ENCODE data around the gene FAM184A. TPM values are rescaled to one million over a fixed set of nuclear protein-coding genes. Genes with fewer than 3 reads are reported as not detected.

FAM184A gene
- total and polyA plus RNA-seq, 2 donors (not counting 3 experiments of a cell fraction or from before 2014, with no cell fraction given), result 0.04 to 0.84 TPM

GRCh38 chr6:119083007-119083406 is 4.5 kb upstream of the FAM184A start:
- ChIA-PET CTCF (no interaction called here), POLR2A (no interaction called here)
- Histone ChIP-seq H3K4me3 (replicated peaks in 1 of 3; ENCODE audit: insufficient read depth in 1 of 3, low read depth in 1 of 3, low read length in 3 of 3) (no peak overlapping the region), H3K36me3 (ENCODE audit: control insufficient read depth in 2 of 2, extremely low read depth in 1 of 2, insufficient read depth in 2 of 2, low read length in 2 of 2) (no peaks in the 10 kb centered on the region), H4K20me1 (replicated peaks; ENCODE audit: control insufficient read depth, extremely low read depth, insufficient read depth, low read length) (no peaks in the 10 kb centered on the region), H3K9me3 (replicated peaks; ENCODE audit: control insufficient read depth, insufficient read depth, low read length) (no peaks in the 10 kb centered on the region), H3K27me3 (ENCODE audit: control insufficient read depth in 2 of 2, insufficient read depth in 2 of 2, low read length in 2 of 2) (peaks cover under 1 to 7% of the 10 kb centered on the region in 2 experiments), H3K79me2 (ENCODE audit: control insufficient read depth, insufficient read depth, low read length) (no peaks in the 10 kb centered on the region), H3K9me1 (replicated peaks; ENCODE audit: control insufficient read depth, extremely low read depth, insufficient read depth, low read length) (no peaks in the 10 kb centered on the region), H3K4me1 (ENCODE audit: control insufficient read depth, extremely low read depth, insufficient read depth, low read length) (peaks cover 17% of the 10 kb centered on the region), H3K27ac (ENCODE audit: insufficient read depth, low read depth, low read length) (no peak overlapping the region), H3K4me2 (ENCODE audit: insufficient read depth, low read length) (no peak overlapping the region), H2AFZ (ENCODE audit: low read depth, low read length) (no peak overlapping the region), H3K9ac (replicated peaks; ENCODE audit: extremely low read depth, insufficient read depth, low read length) (no peak overlapping the region)
- FAIRE-seq (no peak), DNase-seq (ENCODE audit: low read depth, low spot score) (no peak)
- BruUV-seq (replicated peaks), result no TSS peak
- intact Hi-C loops (cut with micrococcal nuclease) (no loop called here), dilution Hi-C loops (cut with MboI; ENCODE audit: extremely low pct_ligation_motif_present, low sequenced_read_pairs) (no loop called here)
- TF ChIP-seq POLR2A (IDR thresholded peaks at IDR 0.05; ENCODE audit: low read depth, low read length) (no peak), POLR2AphosphoS5 (IDR thresholded peaks at IDR 0.05; ENCODE audit: insufficient read depth, low read depth, low read length) (no peak), FOS (IDR thresholded peaks at IDR 0.05; ENCODE audit: borderline replicate concordance, insufficient read depth, low read length) (no peak), GATA2 (IDR thresholded peaks at IDR 0.05; ENCODE audit: insufficient read depth, insufficient read length, low read depth, low read length) (no peak), MYC (IDR thresholded peaks at IDR 0.05; ENCODE audit: low read depth, low read length) (no peak), CTCF (IDR thresholded peaks at IDR 0.05; ENCODE audit: extremely low read depth in 1 of 2, insufficient read depth in 1 of 2, low read depth in 1 of 2, low read length in 2 of 2) (no peak), MAX (IDR thresholded peaks at IDR 0.05; ENCODE audit: insufficient read depth, insufficient read length) (no peak), JUN (IDR thresholded peaks at IDR 0.05; ENCODE audit: borderline replicate concordance, insufficient read depth, insufficient read length, low read depth) (no peak), EZH2 (IDR thresholded peaks at IDR 0.05; ENCODE audit: borderline replicate concordance, low read depth, low read length, severe bottlenecking) (no peak)

Data from endothelial cell of umbilical vein (primary cell).